ENCODE measurements around the gene COMMD1.
"Not testable (repeated sequence)": the region's sequence is repeated elsewhere in the genome, so short reads cannot be mapped to it uniquely, and the experiment has no call there.

Gene COMMD1

GRCh38 chr2:62036761-62037250 lies 131.3 kb downstream of the COMMD1 start:
- DNase-seq (ENCODE audit: low spot score in 2 of 2) = peak; percentile 67 to 98
- in situ Hi-C loops (cut with MboI; ENCODE audit: low sequenced_read_pairs) = no loop called here
- H3K4me3 ChIP-seq = no peak overlapping the region
- no peaks in the 10 kb centered on the region for H3K9me3 ChIP-seq
- H3K4me1 ChIP-seq = peaks cover 17% of the 10 kb centered on the region
- H3K27me3 ChIP-seq (ENCODE audit: low read depth) = no peaks in the 10 kb centered on the region
- H3K36me3 ChIP-seq (replicated peaks) = no peaks in the 10 kb centered on the region

- DNase-seq (ENCODE audit: low spot score in 2 of 2) = no peak
- no peak overlapping the region for H3K4me3 ChIP-seq
- in situ Hi-C loops (cut with MboI; ENCODE audit: low sequenced_read_pairs) = no loop called here
These were observed 133.7 kb downstream of the COMMD1 start for GRCh38 chr2:62038975-62039771.

GRCh38 chr2:62040926-62041325 lies 135.5 kb downstream of the COMMD1 start:
- in situ Hi-C loops (cut with MboI; ENCODE audit: low sequenced_read_pairs) = no loop called here
- Histone ChIP-seq H3K4me3 (no peak overlapping the region), H3K36me3 (replicated peaks) (no peaks in the 10 kb centered on the region), H3K9me3 (peaks cover 4% of the 10 kb centered on the region; the same call in 1 of the 2 replicates), H3K27me3 (ENCODE audit: low read depth) (no peaks in the 10 kb centered on the region), H3K4me1 (peaks cover 15% of the 10 kb centered on the region)
- DNase-seq (ENCODE audit: low spot score in 2 of 2) = no peak

More at GRCh38 chr2:62038975-62039771, 133.7 kb downstream of the COMMD1 start:
- Histone ChIP-seq H3K36me3 (replicated peaks) (no peaks in the 10 kb centered on the region), H3K27me3 (ENCODE audit: low read depth) (no peaks in the 10 kb centered on the region), H3K4me1 (peaks cover 17% of the 10 kb centered on the region), H3K9me3 (no peaks in the 10 kb centered on the region)

GRCh38 chr2:62041701-62042385 lies 136.4 kb downstream of the COMMD1 start:
- H3K4me3 ChIP-seq; in situ Hi-C loops (cut with MboI; ENCODE audit: low sequenced_read_pairs); H3K4me1 ChIP-seq; H3K9me3 ChIP-seq; H3K36me3 ChIP-seq (replicated peaks); H3K27me3 ChIP-seq (ENCODE audit: low read depth); DNase-seq (ENCODE audit: low spot score in 2 of 2): not testable (repeated sequence)

- Histone ChIP-seq H3K27me3 (ENCODE audit: low read depth) (no peaks in the 10 kb centered on the region), H3K36me3 (replicated peaks) (no peaks in the 10 kb centered on the region), H3K9me3 (peaks cover 4% of the 10 kb centered on the region; the same call in 1 of the 2 replicates), H3K4me3 (no peak overlapping the region), H3K4me1 (peaks cover 3% of the 10 kb centered on the region)
- in situ Hi-C loops (cut with MboI; ENCODE audit: low sequenced_read_pairs) = no loop called here
- DNase-seq (ENCODE audit: low spot score in 2 of 2) = no peak
These were observed 136.9 kb downstream of the COMMD1 start for GRCh38 chr2:62042400-62042799.

GRCh38 chr2:62042944-62043343 lies 137.5 kb downstream of the COMMD1 start:
- Histone ChIP-seq H3K4me1 (no peaks in the 10 kb centered on the region), H3K4me3 (no peak overlapping the region), H3K36me3 (replicated peaks) (no peaks in the 10 kb centered on the region), H3K27me3 (ENCODE audit: low read depth) (no peaks in the 10 kb centered on the region), H3K9me3 (peaks cover 4% of the 10 kb centered on the region; the same call in 1 of the 2 replicates)
- in situ Hi-C loops (cut with MboI; ENCODE audit: low sequenced_read_pairs) = no loop called here
- no peak for DNase-seq (ENCODE audit: low spot score in 2 of 2)

- no peaks in the 10 kb centered on the region for H3K36me3 ChIP-seq (replicated peaks)
- no peaks in the 10 kb centered on the region for H3K27me3 ChIP-seq (ENCODE audit: low read depth)
- peaks cover 7% of the 10 kb centered on the region for H3K4me1 ChIP-seq
- in situ Hi-C loops (cut with MboI; ENCODE audit: low sequenced_read_pairs) = no loop called here
- peaks cover 4% of the 10 kb centered on the region; the same call in 1 of the 2 replicates for H3K9me3 ChIP-seq
- no peak overlapping the region for H3K4me3 ChIP-seq
- DNase-seq (ENCODE audit: low spot score in 2 of 2) = no peak
These were observed 139.6 kb downstream of the COMMD1 start for GRCh38 chr2:62045017-62045543.

DNA sequence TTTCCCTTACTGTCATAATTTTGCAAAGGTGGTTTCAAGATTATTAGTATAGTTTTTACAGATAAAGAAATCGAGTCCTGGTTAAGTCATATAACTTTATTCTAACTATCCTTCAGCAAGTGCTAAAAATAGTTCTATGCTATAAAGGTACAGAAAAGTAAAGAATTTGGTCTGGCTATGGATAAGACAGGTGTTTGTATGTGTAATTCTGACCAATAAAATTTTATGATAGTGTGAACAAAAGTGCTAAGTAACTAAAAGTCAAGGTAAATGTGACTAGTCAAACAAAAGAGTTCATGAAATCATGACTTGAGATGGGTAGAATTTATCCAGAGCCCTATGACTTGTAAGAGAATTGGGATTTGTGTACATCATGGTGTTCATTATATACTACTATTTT lies 140.7 kb downstream of the COMMD1 start:
- no peak for DNase-seq (ENCODE audit: low spot score in 2 of 2)
- Histone ChIP-seq H3K4me1 (peaks cover 18% of the 10 kb centered on the region), H3K9me3 (peaks cover 4% of the 10 kb centered on the region; the same call in 1 of the 2 replicates), H3K36me3 (replicated peaks) (no peaks in the 10 kb centered on the region), H3K27me3 (ENCODE audit: low read depth) (no peaks in the 10 kb centered on the region), H3K4me3 (no peak overlapping the region)
- in situ Hi-C loops (cut with MboI; ENCODE audit: low sequenced_read_pairs) = no loop called here

GRCh38 chr2:62050456-62051045 lies 145.1 kb downstream of the COMMD1 start:
- Histone ChIP-seq H3K4me3 (no peak overlapping the region), H3K27me3 (ENCODE audit: low read depth) (no peaks in the 10 kb centered on the region), H3K9me3 (no peaks in the 10 kb centered on the region), H3K4me1 (peaks cover 23% of the 10 kb centered on the region), H3K36me3 (replicated peaks) (no peaks in the 10 kb centered on the region)
- peak in 1 of 2 experiments; percentile 69 for DNase-seq (ENCODE audit: low spot score in 2 of 2)
- in situ Hi-C loops (cut with MboI; ENCODE audit: low sequenced_read_pairs) = no loop called here

GRCh38 chr2:62054029-62054791 lies 148.7 kb downstream of the COMMD1 start:
- in situ Hi-C loops (cut with MboI; ENCODE audit: low sequenced_read_pairs) = no loop called here
- peaks cover 23% of the 10 kb centered on the region for H3K4me1 ChIP-seq
- no peak for DNase-seq (ENCODE audit: low spot score in 2 of 2)
- H3K4me3 ChIP-seq = no peak overlapping the region
- no peaks in the 10 kb centered on the region for H3K27me3 ChIP-seq (ENCODE audit: low read depth)
- H3K9me3 ChIP-seq = no peaks in the 10 kb centered on the region
- no peaks in the 10 kb centered on the region for H3K36me3 ChIP-seq (replicated peaks)

- no peaks in the 10 kb centered on the region for H3K36me3 ChIP-seq (replicated peaks)
- DNase-seq (ENCODE audit: low spot score in 2 of 2) = no peak
- H3K9me3 ChIP-seq = no peaks in the 10 kb centered on the region
- H3K4me3 ChIP-seq = no peak overlapping the region
- H3K27me3 ChIP-seq (ENCODE audit: low read depth) = no peaks in the 10 kb centered on the region
- in situ Hi-C loops (cut with MboI; ENCODE audit: low sequenced_read_pairs) = no loop called here
- H3K4me1 ChIP-seq = peaks cover 17% of the 10 kb centered on the region
These were observed 149.5 kb downstream of the COMMD1 start for GRCh38 chr2:62054916-62055450.

GRCh38 chr2:62055724-62056336 lies 150.4 kb downstream of the COMMD1 start:
- no peaks in the 10 kb centered on the region for H3K36me3 ChIP-seq (replicated peaks)
- no peaks in the 10 kb centered on the region for H3K9me3 ChIP-seq
- no peaks in the 10 kb centered on the region for H3K27me3 ChIP-seq (ENCODE audit: low read depth)
- in situ Hi-C loops (cut with MboI; ENCODE audit: low sequenced_read_pairs) = no loop called here
- no peak overlapping the region for H3K4me3 ChIP-seq
- peaks cover 9% of the 10 kb centered on the region for H3K4me1 ChIP-seq
- DNase-seq (ENCODE audit: low spot score in 2 of 2) = no peak
